Right lobe of liver (tissue), 4 donors: ENCODE data around the gene TMEM132D.

Experiments used
- CTCF ChIP-seq, 4 donors: fragments of 200-600 bp in 3 of 4; fragments of 450-650 bp in 1 of 4; IDR thresholded peaks; one replicate each; pipeline versions ENCODE4 v1.5.1 to v1.8.0; 2016 to 2022; ENCODE audit warnings: antibody characterized with exemption in 4 of 4, mild to moderate bottlenecking in 2 of 4
- POLR2A ChIP-seq: fragments of 450-650 bp; IDR thresholded peaks from one replicate; pipeline ENCODE4 v1.6.1; 2017; ENCODE audit warnings: antibody characterized with exemption, mild to moderate bottlenecking
- donor health status: DM: no; HTN: no; CAD: no.
- donor health status: DM: no; HTN: no; CAD: no.
- donor health status: DM: no; HTN: yes; CAD: no.

- TF ChIP-seq CTCF (IDR thresholded peaks at IDR 0.05) (no peak), POLR2A (no peak)
These were observed 112.4 kb downstream of the TMEM132D start for GRCh38 chr12:129791396-129791795.
